Fibroblast of the aortic adventitia (primary cell): ENCODE results near the gene PYGO2. TPM values are rescaled to one million over a fixed set of nuclear protein-coding genes. Genes with fewer than 3 reads are reported as not detected.

Experiments used
- DNase-seq: peaks from one replicate; pipeline ENCODE4 v3.0.0-alpha.2; 2010; ENCODE audit warnings: low read depth
- H3K4me3 ChIP-seq: 2 replicates; pipeline ENCODE4 v1.5.1; 2011; ENCODE audit warnings: low read depth, mild to moderate bottlenecking, control low read depth, low read length, moderate library complexity
- total RNA-seq: library from RNA; depleted of rRNA; stranded (reverse); fragments of >200 nt; gene quantifications from 2 replicates; pipeline ENCODE4 v1.2.3, GENCODE V29; 2012; ENCODE audit warnings: low replicate concordance
- TF ChIP-seq, protein P1 (sequence below): IDR thresholded peaks from 2 replicates; pipeline ENCODE4 v1.5.1; 2011; ENCODE audit warnings: mild to moderate bottlenecking, low read length, control low read depth, inconsistent platforms; ENCODE audit not compliant: insufficient read depth

PYGO2 gene
- total RNA-seq, 1 donor: 18.0 TPM

DNA sequence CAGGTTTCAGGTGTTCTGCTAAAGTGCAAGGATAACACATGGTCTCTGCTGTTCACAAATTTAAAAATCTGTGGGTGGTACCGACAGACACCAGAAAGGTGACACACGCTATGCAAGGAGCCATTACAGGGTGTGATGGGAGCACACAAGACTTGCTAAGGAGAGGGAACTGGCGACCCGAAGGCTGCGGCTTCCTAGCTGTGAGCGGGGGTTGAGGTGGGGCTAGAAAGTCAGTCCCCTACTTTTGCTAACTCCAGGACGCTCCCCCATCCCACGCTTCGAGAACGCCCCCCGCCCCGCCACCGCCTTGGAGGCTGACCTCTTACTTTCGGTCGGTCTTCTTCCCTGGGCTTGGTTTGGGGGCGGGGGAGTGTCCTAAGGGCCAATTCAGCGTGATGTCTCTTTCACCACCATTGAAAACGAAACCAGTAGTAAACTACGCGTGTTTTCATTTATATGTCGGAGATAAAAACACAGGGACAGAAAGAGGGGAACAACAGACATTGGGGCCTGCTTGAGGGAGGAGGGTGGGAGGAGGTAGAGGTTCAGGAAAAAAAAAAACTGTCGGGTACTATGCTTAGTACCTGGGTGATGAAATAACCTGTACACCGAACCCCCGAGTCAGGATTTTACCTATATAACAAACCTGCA, 14.0 kb upstream of the PYGO2 start:
- DNase-seq: peak; percentile 64
- peak overlapping the region; percentile 80 for H3K4me3 ChIP-seq
- TF ChIP-seq, protein P1, sequence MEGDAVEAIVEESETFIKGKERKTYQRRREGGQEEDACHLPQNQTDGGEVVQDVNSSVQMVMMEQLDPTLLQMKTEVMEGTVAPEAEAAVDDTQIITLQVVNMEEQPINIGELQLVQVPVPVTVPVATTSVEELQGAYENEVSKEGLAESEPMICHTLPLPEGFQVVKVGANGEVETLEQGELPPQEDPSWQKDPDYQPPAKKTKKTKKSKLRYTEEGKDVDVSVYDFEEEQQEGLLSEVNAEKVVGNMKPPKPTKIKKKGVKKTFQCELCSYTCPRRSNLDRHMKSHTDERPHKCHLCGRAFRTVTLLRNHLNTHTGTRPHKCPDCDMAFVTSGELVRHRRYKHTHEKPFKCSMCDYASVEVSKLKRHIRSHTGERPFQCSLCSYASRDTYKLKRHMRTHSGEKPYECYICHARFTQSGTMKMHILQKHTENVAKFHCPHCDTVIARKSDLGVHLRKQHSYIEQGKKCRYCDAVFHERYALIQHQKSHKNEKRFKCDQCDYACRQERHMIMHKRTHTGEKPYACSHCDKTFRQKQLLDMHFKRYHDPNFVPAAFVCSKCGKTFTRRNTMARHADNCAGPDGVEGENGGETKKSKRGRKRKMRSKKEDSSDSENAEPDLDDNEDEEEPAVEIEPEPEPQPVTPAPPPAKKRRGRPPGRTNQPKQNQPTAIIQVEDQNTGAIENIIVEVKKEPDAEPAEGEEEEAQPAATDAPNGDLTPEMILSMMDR: no peak

DNA sequence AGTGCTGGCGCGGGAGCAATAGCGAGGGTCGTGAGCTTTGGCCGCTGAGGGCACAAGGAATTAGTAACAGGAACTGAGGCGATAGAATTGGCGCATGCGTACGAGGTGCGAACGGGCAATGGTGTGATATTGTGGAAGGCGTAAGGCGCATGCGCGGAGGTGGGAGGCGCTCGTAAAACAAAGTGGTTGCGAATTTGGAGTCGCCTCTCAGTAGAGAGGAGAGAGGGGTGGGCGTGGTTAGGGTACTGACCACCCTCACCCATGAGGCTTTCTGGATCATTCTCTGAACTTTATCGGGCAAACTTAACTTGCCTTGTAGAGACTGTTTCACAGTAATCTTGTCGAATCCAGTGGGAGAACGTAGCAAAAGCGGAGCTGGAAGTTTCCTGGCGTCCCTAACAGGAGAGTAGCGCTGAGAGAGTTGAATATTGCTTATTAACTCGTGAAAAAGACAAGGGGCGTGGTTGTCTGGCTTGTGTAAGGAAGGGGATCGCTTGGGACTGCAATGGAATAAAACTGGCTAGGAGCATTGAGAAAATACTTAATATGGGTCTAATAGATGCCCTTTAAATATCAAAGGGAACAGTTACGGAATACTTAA, 13.3 kb upstream of the PYGO2 start:
- peak overlapping the region; percentile 80 for H3K4me3 ChIP-seq
- peak; percentile 97 for DNase-seq
- TF ChIP-seq, protein P1: no peak

DNA sequence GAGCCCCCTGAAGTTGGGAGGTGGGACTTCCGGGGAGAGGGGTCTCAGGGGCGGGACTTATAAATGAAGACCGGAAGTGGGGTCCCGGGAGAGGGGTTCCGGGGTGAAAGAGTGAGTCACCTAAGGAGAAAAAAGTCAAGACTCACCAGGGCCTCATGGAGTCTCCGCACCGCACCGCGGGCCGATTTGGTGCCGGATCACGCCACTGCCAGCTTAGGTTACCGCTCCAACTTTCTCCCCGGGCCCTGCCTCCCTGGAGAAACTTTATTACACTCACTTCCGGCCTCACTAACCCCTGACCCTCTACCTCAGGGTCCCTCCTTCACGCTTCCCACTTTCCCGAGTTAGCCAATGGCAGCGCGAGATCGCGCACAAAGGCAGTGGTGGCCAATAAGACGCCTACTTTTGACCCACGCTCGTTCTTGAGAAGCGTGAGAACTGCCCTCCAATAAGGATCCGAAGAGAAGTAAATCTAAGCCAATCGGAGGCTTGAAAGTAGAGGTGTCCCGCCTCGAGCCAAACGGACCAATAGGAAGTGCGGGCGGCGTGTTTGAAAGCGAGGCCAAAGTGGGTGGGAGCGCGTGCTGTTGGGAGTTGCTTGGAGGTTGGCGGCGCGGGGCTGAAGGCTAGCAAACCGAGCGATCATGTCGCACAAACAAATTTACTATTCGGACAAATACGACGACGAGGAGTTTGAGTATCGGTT, 12.7 kb upstream of the PYGO2 start, which contains the start of gene CKS1B:
Gene CKS1B, plus strand, starts transcription at position 580 of the 706 bp plus-strand sequence. Its CDS starts 65 bp downstream, at position 645.
- peak within 1 kb of the TSS; percentile 85 for H3K4me3 ChIP-seq
- peak; percentile 100 for DNase-seq
- TF ChIP-seq, protein P1: no peak

DNA sequence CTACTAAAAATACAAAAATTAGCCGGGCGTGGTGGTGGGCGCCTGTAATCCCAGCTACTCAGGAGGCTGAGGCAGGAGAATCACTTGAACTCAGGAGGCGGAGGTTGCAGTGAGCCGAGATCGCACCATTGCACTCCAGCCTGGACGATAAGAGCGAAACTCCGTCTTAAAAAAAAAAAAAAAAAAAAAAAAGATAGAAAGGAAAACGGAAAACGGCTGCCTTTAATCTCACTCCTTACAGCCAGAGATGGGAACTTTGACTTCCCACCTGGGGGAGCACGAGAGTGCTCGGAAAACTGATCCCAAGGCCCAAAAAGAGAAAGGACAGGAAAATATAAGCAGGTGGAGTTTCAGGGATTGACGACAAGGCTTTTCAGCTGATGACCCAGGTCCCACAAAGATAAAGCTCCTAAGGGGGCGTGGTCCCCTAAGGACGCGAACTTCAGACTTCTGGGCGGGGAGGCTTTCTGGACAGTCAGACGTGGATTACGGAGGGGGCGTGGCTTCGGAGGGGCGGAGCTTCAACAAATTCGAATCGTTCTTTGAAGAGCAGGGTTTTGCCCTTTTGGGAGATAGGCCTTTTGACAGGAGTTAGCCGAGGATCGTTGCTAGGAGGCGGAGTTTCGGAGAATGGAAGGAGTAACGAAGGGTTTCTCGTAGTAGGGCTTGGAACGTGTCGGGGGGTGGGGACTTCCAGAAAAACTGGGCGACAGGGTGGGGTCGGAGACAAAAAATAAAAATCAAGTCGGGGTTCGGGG, 11.9 kb upstream of the PYGO2 start:
- peak overlapping the region; percentile 85 for H3K4me3 ChIP-seq
- TF ChIP-seq, protein P1: peak; percentile 26

DNA sequence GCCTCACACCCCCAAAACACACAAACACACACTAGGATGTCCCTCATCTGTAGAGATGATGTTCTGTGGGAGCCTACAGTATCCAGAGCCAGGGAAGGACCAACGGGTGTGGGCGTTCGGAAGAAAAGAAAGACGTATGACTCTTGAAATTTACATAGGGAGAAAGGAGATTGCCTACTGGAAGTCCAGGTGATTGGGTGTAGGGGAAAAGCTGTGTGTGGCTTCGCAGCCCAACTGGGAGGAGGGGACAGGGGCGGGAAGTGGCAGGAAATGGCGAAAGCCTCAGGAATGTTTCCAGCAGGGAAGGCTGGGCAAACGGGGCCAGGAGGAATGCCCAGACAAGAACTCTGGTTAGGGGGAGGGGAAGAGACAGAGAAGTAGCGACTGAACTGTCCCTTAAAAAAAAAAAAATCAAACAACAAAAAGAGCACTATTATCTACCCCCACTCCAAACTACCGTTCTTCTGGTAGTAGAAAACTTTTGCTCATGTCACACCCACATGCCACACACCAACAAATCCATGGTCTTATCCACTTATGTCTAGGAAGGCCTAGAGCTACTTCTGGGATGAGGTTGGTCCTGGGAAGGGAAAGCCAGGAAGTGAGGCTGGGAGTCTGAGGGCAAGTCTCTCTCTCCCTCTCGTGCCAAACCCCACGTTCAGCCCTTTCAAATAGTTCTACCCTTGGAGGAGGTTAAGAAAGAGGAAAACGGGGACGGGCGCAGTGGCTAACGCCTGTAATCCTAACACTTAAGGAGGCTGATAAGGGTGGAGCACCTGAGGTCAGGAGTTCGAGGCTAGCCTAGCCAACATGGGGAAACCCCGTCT, 11.1 kb upstream of the PYGO2 start:
- TF ChIP-seq, protein P1: no peak
- H3K4me3 ChIP-seq: peak overlapping the region; percentile 85
- DNase-seq: peak; percentile 96

More for the DNA sequence above, 11.9 kb upstream of the PYGO2 start:
- DNase-seq: peak; percentile 98

DNA sequence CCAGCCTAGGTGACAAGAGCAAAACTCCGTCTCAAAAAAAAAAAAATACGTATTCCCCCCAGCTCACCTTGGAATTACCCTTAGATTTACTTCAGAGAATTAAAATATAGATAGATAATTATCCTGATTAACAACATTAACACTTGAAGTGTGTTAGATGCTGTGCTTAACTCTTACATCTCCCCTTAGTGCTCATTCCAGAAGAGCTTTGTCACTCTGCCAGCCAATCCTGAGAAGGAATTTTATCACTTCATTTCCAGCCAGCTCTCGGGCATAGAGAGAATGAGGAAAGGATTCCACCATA, 10.6 kb upstream of the PYGO2 start:
- H3K4me3 ChIP-seq: peak overlapping the region; percentile 85
- no peak for DNase-seq
- TF ChIP-seq, protein P1: no peak
